PC-3 (cell line): ENCODE results near the gene MAGEH1.
"Not testable (repeated sequence)": the region's sequence is repeated elsewhere in the genome, so short reads cannot be mapped to it uniquely, and the experiment has no call there.

Experiments used
- EZH2 ChIP-seq: fragments of 300-600 bp; sonication (generic); IDR thresholded peaks from one replicate; pipeline ENCODE4 v1.6.1; 2017; ENCODE audit warnings: antibody characterized with exemption, mild to moderate bottlenecking, low read length; ENCODE audit not compliant: unreplicated experiment
- EZH2phosphoT487 ChIP-seq: fragments of 300-600 bp; sonication (generic); IDR thresholded peaks from 2 replicates; pipeline ENCODE4 v1.6.1; 2018; ENCODE audit warnings: mild to moderate bottlenecking, antibody characterized with exemption, low read length, borderline replicate concordance
- TF ChIP-seq, protein P1 (sequence below): fragments of 300-600 bp; sonication (generic); conservative IDR thresholded peaks from 2 replicates; pipeline ENCODE4 v1.5.1; 2017; ENCODE audit warnings: antibody characterized with exemption, low read depth, mild to moderate bottlenecking, low read length

DNA sequence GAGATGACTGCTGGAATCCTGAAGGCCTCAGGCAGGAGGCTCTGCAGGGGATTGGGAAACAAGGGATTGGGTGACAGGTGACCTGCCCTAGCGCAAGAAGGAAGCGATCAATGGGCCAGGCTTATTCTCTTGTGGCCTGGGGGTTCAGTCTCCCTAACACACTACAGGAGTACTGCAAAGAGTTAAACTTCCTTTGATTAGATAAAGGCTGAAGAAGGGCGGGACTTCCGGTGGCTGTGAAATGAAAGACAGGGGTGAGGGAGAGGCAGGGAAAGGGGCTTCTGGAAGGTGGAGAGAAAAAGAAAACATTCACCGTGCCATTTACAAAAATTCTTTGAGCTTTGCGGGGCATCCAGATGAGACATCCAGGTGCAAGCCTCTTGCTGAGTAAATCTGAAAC, 3.8 kb downstream of the MAGEH1 start:
- TF ChIP-seq EZH2, EZH2phosphoT487: not testable (repeated sequence)
- TF ChIP-seq, protein P1, sequence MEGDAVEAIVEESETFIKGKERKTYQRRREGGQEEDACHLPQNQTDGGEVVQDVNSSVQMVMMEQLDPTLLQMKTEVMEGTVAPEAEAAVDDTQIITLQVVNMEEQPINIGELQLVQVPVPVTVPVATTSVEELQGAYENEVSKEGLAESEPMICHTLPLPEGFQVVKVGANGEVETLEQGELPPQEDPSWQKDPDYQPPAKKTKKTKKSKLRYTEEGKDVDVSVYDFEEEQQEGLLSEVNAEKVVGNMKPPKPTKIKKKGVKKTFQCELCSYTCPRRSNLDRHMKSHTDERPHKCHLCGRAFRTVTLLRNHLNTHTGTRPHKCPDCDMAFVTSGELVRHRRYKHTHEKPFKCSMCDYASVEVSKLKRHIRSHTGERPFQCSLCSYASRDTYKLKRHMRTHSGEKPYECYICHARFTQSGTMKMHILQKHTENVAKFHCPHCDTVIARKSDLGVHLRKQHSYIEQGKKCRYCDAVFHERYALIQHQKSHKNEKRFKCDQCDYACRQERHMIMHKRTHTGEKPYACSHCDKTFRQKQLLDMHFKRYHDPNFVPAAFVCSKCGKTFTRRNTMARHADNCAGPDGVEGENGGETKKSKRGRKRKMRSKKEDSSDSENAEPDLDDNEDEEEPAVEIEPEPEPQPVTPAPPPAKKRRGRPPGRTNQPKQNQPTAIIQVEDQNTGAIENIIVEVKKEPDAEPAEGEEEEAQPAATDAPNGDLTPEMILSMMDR = not testable (repeated sequence)
